ENCODE results near the gene COQ7.
A peak's percentile ranks its signal among the peaks of the same experiment; 100 is the strongest.

COQ7 gene

DNA sequence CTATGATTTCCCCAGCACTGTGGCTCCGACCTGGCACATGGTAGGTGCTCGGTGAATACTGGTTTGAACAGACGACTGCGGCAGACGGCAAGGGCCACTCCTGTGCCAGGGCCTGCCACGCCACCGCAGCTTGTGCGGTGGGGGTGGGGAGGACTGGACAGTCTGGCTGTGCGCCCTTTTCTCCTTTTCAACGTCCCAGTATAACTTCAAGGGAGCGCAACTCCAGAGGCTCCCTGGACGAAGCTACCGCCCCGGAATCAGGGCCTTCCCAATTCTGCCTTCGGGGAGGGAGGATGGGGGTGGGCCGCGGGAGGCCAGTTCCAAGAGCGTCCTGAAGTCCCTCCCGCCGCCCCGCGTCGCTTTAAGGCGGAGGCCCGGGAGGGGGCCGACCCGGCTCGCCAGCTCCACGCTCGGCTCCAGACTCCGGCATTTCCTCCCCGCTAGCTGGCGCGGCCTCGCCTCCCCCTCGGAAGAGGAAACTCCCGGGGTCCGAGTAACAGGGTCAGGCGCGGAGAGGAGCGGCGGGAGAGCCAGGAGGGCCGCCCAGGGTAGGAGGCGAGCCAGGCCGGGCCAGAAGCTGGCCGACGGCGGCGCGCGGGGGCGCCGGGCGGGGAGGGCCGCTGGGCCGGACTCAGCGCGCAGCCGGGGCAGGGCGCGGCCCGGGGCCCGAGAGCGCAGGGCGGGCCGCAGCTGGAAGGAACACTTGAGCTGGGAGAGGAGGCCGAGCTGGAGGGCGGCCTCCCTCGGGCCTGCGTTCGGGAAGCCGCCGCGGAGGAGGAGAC lies 46.4 kb downstream of the COQ7 start, which contains the start of gene ITPRIPL2:
Gene ITPRIPL2, plus strand, starts transcription at position 388 of the 782 bp plus-strand sequence. CDS start 498 bp downstream, outside the sequence.
- peak; percentile 95 for DNase-seq (ENCODE audit: low read depth)

DNA sequence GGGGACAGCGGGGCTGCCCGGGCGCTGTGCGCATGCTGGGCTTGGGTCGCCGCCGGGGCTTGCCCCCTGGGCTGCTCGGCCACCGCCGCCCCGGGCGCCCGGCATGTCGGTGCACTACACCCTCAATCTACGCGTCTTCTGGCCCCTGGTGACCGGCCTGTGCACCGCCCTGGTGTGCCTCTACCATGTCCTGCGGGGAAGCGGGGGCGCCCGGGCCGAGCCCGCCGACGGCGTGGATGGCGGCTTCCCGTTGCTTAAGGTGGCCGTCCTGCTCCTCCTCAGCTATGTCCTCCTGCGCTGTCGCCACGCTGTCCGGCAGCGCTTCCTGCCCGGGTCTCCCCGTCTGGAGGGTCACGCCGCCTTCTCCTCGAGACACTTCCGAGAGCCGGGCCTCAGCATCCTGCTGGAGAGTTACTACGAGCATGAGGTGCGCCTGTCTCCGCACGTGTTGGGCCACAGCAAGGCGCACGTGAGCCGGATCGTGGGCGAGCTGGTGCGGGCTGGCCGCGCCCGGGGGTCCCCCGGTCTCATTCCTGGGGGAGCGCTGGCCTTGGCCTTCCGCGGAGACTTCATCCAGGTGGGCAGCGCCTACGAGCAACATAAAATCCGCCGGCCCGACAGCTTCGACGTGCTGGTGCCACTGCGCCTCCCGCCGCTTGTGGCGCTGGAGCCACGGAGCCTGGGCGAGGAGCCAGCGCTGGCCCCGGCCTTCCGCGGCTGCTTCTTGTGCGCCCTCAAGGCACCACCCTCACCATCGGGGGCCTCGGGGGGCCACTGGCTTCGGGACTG lies 47.1 kb downstream of the COQ7 start:
- DNase-seq (ENCODE audit: low read depth), result peak; percentile 72

DNA sequence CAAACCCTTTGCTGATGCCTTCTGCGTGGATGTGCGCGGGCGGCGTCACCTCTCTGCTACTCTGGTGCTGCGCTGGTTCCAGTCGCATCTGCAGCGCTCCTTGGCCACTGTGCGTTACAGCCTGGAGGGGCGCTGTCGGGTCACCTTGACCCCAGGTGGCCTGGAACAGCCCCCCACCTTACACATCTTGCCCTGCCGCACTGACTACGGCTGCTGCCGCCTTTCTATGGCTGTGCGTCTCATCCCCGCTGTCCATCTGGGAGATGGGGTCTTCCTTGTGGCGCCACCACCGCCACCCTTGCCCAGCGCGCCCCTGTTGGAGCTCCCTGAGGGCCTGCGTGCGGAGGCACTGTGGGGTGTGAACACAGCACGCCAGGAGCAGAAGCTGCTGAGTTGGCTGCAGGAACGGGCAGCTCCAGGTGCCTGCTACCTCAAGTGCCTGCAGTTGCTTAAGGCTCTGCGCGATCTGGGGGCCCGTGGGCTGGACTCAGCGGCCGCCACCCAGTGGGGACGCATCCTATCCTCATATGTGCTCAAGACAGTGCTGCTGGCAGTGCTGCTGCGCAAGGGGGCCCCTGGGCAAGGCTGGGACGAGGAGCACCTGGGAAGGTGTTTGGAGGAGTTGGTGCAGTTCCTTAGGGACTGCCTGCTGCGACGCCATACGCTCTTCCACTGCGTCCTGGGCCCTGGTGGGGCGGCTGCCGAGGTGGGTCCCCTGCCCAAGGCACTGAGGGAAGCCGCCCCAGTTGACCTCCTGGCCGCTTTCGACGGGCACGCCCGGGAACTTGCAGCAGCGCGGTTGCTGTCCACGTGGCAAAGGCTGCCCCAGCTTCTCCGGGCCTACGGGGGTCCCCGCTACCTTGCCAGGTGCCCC lies 48.0 kb downstream of the COQ7 start:
- DNase-seq (ENCODE audit: low read depth), result no peak

DNA sequence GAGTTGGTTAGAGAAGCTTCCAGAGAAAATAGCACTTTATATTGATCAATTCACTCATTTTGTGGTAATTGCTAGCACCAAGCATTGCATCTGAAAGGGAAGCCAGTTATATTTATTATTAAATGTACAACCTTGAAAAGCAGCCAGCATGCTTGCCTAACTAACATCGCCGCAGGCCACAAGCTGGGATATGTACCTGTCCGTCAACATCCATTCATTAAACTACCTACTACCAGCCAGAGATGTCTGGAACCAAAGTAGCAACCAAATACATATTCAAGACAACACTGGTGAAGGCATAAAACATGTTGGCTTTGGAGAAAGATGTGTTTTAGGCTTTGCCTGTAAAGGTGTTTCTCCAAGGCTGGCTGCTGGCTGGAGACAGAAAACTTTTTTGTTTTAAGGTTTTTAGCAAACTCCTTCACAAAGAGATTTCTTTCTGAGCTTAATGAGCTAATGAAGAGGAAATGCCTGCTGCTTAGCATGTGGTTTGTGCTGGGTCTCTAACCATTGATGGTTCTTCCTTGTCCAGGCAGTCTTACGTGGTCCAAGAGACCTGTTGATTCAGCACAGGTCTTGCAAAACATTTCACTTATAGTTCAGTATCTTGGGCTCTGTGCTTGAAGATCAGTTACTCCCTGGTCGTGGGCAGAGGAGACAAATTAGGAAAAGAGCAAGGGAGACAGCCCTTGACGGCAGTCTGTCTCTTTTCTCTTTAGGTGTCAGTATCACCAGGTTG lies 49.5 kb downstream of the COQ7 start:
- peak; percentile 38 for DNase-seq (ENCODE audit: low read depth)

DNA sequence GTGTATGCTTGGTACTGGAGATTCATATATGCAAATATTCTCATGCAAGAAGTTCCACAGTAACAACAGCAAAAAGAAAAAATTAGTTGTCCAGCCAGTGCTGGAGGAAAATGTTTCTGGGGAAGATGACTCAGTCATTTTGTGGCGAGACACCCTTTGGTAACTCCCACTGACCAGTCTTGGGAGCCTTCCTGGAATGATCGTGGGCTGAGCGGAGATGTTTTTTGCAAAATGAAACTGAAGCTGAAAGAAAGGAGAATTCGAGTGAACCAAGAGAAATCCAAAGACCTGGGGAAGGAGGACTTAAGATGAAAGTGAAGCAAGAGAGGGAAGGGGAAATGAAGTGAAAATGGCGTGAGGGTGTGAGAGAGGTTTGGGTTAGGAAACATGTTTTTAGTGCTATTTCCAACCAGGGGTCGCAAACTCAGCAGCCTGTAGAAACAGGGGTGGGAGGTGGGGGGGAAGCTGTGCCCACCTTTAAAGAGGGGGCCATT lies 51.6 kb downstream of the COQ7 start:
- DNase-seq (ENCODE audit: low read depth), result peak; percentile 94

DNA sequence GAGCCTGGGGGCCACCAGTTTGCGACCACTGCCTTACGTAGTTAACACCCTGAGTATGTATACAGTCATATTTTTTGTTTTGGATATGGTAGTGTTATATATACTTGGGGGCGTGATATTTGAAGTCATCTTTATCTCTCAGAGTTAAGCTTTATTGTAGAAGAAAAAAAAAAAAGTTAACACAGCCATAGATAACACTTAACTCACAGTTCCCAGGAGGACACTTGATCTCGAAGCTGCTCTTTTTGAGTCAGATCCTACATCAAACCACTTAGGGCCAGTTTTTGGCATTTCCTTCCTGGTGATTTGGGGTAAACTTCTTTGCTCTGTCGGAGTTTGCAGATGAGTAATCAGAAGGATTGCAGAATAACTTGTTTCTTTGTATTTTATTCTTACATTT lies 52.1 kb downstream of the COQ7 start:
- DNase-seq (ENCODE audit: low read depth), result peak; percentile 88

DNA sequence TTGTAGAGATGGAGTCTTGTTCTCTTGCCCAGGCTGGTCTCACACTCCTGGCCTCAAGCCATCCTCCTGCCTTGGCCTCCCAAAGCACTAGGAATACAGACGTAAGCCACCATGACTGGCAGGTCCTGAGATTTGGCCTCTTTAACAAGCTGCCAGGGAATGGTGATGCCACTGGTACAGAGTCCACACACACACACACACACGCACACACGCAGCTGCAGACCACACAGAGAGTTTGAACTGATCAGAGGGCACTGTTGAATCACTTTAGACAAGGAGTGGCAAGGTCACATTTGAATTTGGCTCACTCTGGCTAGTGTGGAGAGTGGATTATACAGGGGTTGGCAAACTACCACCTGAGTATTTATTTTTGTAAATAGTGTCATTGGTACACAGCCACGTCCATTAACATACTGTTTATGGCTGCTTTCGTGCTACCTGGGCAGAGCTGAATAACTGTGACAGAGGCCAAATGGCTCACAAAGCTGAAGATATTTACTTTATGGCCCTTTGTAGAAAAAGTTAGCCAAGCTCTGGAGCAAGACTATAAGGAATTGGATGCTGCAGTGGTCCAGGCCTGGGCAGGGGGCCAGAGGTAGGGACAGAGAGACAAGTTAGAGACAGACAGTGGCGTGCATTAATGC lies 56.2 kb downstream of the COQ7 start:
- no peak for DNase-seq (ENCODE audit: low read depth)

DNA sequence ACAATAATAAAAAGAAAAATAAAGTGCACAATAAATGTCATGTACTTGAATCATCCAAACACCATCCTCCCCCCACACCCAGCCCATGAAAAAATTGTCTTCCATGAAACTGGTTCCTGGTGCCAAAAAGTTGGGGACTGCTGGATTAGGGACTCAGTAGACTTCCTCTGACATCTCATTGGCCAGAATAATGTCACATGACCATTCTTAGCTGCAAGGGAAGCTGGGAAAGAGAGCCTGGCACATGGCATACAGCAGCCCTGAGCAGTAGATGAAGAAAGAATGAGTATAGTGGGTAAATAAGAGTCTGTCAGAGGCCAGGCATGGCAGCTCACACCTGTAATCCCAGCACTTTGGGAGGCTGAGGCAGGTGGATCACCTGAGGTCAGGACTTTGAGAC lies 58.9 kb downstream of the COQ7 start:
- DNase-seq (ENCODE audit: low read depth), result no peak

DNA sequence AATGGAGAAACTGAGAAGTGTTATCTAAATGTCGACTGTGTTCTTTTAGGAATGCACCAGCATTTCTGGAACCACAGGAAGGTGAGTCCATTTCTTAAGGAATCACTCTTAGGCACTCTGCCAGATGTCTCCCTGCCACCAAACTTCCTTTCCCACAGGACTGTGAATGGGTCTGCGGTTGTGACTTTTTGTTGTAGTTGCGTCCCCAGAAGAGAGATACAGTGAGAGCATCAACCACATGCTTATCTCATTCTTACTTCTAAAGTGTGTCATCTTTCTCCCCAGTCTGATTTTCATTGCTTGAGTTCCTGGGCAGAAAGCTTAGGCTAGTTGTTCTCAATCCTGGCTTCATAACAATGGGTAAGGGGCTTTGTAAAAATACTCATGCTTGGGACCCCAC lies 59.8 kb downstream of the COQ7 start:
- no peak for DNase-seq (ENCODE audit: low read depth)

DNA sequence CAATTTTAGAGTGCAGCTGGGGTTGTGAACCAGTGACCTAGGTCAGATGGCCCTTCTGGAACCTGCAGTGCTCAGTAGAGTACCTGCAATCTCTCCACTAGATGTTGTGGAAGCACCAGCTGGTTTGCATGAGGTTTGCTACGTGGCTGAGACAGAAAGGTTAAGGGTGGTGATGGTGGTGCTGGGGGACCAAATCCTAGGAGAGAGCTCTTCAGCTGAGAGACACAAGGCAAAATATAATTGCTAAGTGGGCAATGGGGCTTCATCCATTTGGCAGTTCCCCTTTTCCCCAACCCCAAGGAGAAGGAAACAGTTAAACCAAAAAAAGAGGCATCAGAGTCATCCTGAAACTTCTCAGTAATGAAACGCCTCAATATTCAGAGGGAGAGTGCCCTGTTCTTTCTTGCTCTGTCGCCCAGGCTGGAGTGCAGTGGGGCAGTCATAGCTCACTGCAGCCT lies 60.3 kb downstream of the COQ7 start:
- DNase-seq (ENCODE audit: low read depth), result no peak

DNA sequence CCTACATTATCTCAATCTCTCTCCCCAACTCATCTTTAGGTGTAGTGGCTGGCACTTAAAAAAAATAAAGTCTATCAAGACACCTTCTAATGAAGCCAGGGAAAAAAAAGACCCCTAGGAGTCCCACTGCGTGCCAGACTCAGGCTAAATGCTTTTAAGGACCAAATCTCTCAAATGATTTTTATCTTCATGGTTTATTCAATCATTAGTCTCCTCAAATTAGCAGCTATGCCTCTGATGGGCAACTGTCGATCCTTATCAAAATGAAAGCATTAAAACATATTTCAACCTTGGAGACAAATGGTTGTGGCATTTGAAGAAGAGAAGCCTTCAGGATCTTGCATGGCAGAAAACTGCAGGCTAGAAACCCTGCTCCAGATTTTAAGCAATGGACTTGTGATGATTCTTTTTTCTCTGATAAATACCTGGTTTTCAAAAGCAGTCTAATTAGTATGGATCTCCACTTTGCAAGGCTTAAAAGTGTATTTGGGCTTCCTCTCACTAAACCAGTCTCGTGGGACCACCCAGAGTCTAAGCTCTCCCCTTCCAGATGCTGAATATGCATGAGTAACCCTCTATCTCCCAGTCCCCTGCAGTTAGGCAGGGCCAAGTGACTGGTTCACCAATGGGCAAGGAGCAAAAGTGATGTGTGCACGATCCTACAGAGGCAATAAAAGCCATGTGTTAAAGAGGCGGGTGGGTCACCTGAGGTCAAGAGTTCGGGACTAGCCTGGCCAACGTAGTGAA lies 61.2 kb downstream of the COQ7 start:
- DNase-seq (ENCODE audit: low read depth), result no peak
